ENCODE data around the gene ST3GAL2. TPM values are rescaled to one million over a fixed set of nuclear protein-coding genes. Genes with fewer than 3 reads are reported as not detected.
A peak's percentile ranks its signal among the peaks of the same experiment; 100 is the strongest.
"Not testable (repeated sequence)": the region's sequence is repeated elsewhere in the genome, so short reads cannot be mapped to it uniquely, and the experiment has no call there.

ST3GAL2 gene
- total RNA-seq, 1 experiment from 2014 or later: 13.6 TPM

- no peaks in the 10 kb centered on the region for H3K4me1 ChIP-seq
- no peak overlapping the region for H3K27ac ChIP-seq
- no peaks in the 10 kb centered on the region for H3K36me3 ChIP-seq
- H3K4me3 ChIP-seq: no peak overlapping the region
- no peak for DNase-seq
- no peaks in the 10 kb centered on the region for H3K27me3 ChIP-seq
- H3K9me3 ChIP-seq (replicated peaks): no peaks in the 10 kb centered on the region
Observed at GRCh38 chr16:70396246-70396904, 42.5 kb downstream of the ST3GAL2 start.

GRCh38 chr16:70395345-70395901 is 43.5 kb downstream of the ST3GAL2 start:
- Histone ChIP-seq H3K27ac (no peak overlapping the region), H3K4me3 (no peak overlapping the region), H3K9me3 (replicated peaks) (no peaks in the 10 kb centered on the region), H3K36me3 (no peaks in the 10 kb centered on the region), H3K4me1 (no peaks in the 10 kb centered on the region), H3K27me3 (no peaks in the 10 kb centered on the region)
- DNase-seq: peak; percentile 56 to 68

GRCh38 chr16:70394853-70395252 is 44.0 kb downstream of the ST3GAL2 start:
- no peaks in the 10 kb centered on the region for H3K36me3 ChIP-seq
- no peak overlapping the region for H3K27ac ChIP-seq
- H3K4me1 ChIP-seq: no peaks in the 10 kb centered on the region
- DNase-seq: no peak
- H3K27me3 ChIP-seq: no peaks in the 10 kb centered on the region
- H3K4me3 ChIP-seq: no peak overlapping the region
- no peaks in the 10 kb centered on the region for H3K9me3 ChIP-seq (replicated peaks)

- DNase-seq: no peak
- H3K4me3 ChIP-seq: no peak overlapping the region
- no peaks in the 10 kb centered on the region for H3K9me3 ChIP-seq (replicated peaks)
- no peaks in the 10 kb centered on the region for H3K4me1 ChIP-seq
- no peak overlapping the region for H3K27ac ChIP-seq
- H3K36me3 ChIP-seq: no peaks in the 10 kb centered on the region
- no peaks in the 10 kb centered on the region for H3K27me3 ChIP-seq
Observed at GRCh38 chr16:70393662-70394061, 45.2 kb downstream of the ST3GAL2 start.

GRCh38 chr16:70392606-70393005 is 46.3 kb downstream of the ST3GAL2 start:
- Histone ChIP-seq H3K36me3 (no peaks in the 10 kb centered on the region), H3K27me3 (no peaks in the 10 kb centered on the region), H3K4me3 (no peak overlapping the region), H3K27ac (no peak overlapping the region), H3K4me1 (no peaks in the 10 kb centered on the region), H3K9me3 (replicated peaks) (no peaks in the 10 kb centered on the region)
- no peak for DNase-seq

- no peak for DNase-seq
Observed at GRCh38 chr16:70391881-70392481, 46.9 kb downstream of the ST3GAL2 start.

GRCh38 chr16:70391446-70391845 is 47.5 kb downstream of the ST3GAL2 start:
- H3K9me3 ChIP-seq (replicated peaks): no peaks in the 10 kb centered on the region
- H3K27ac ChIP-seq: no peak overlapping the region
- no peaks in the 10 kb centered on the region for H3K27me3 ChIP-seq
- no peaks in the 10 kb centered on the region for H3K4me1 ChIP-seq
- H3K4me3 ChIP-seq: no peak overlapping the region
- H3K36me3 ChIP-seq: no peaks in the 10 kb centered on the region
- DNase-seq: no peak

More at GRCh38 chr16:70391881-70392481, 46.9 kb downstream of the ST3GAL2 start:
- Histone ChIP-seq H3K27me3 (no peaks in the 10 kb centered on the region), H3K9me3 (replicated peaks) (no peaks in the 10 kb centered on the region), H3K36me3 (no peaks in the 10 kb centered on the region), H3K4me1 (no peaks in the 10 kb centered on the region), H3K4me3 (no peak overlapping the region), H3K27ac (no peak overlapping the region)

- no peak overlapping the region for H3K27ac ChIP-seq
- no peaks in the 10 kb centered on the region for H3K27me3 ChIP-seq
- no peaks in the 10 kb centered on the region for H3K4me1 ChIP-seq
- no peaks in the 10 kb centered on the region for H3K9me3 ChIP-seq (replicated peaks)
- no peaks in the 10 kb centered on the region for H3K36me3 ChIP-seq
- H3K4me3 ChIP-seq: no peak overlapping the region
- no peak for DNase-seq
Observed at GRCh38 chr16:70390774-70391173, 48.1 kb downstream of the ST3GAL2 start.

GRCh38 chr16:70388006-70388680 is 50.8 kb downstream of the ST3GAL2 start:
- Histone ChIP-seq H3K4me3 (no peak overlapping the region), H3K27me3 (no peaks in the 10 kb centered on the region), H3K36me3 (no peaks in the 10 kb centered on the region), H3K4me1 (no peaks in the 10 kb centered on the region), H3K9me3 (replicated peaks) (no peaks in the 10 kb centered on the region), H3K27ac (no peak overlapping the region)
- DNase-seq: no peak

- not testable (repeated sequence) for DNase-seq; H3K27me3 ChIP-seq; H3K4me3 ChIP-seq; H3K27ac ChIP-seq; H3K4me1 ChIP-seq; H3K9me3 ChIP-seq (replicated peaks); H3K36me3 ChIP-seq
Observed at GRCh38 chr16:70386289-70386986, 52.5 kb downstream of the ST3GAL2 start.

GRCh38 chr16:70383421-70383960 is 55.4 kb downstream of the ST3GAL2 start:
- Histone ChIP-seq H3K4me1 (no peaks in the 10 kb centered on the region), H3K9me3 (replicated peaks) (no peaks in the 10 kb centered on the region), H3K36me3 (no peaks in the 10 kb centered on the region), H3K4me3 (no peak overlapping the region), H3K27me3 (no peaks in the 10 kb centered on the region), H3K27ac (no peak overlapping the region)
- DNase-seq: no peak

- Histone ChIP-seq H3K4me3 (peak overlapping the region; percentile 70), H3K9me3 (replicated peaks) (no peaks in the 10 kb centered on the region), H3K27me3 (no peaks in the 10 kb centered on the region), H3K4me1 (no peaks in the 10 kb centered on the region), H3K27ac (peak overlapping the region; percentile 80; the same call in 1 of the 2 replicates), H3K36me3 (no peaks in the 10 kb centered on the region)
- no peak for DNase-seq
Observed at GRCh38 chr16:70381604-70382342, 57.1 kb downstream of the ST3GAL2 start.

- Histone ChIP-seq H3K4me3 (peak overlapping the region; percentile 70), H3K27me3 (no peaks in the 10 kb centered on the region), H3K36me3 (no peaks in the 10 kb centered on the region), H3K9me3 (replicated peaks) (no peaks in the 10 kb centered on the region), H3K4me1 (no peaks in the 10 kb centered on the region), H3K27ac (peak overlapping the region; percentile 80)
- DNase-seq: peak; percentile 89 to 93
Observed at GRCh38 chr16:70380919-70381603, 57.8 kb downstream of the ST3GAL2 start.
